Subcutaneous adipose tissue (tissue), 4 donors: Measurements from ENCODE around the gene OR7C1. TPM values are rescaled to one million over a fixed set of nuclear protein-coding genes. Genes with fewer than 3 reads are reported as not detected.

Source experiments
- total RNA-seq, 4 donors: library from RNA; depleted of rRNA; stranded (reverse); fragments of >200 nt; gene quantifications; one replicate each; pipeline ENCODE4 v1.1.0, GENCODE V29; 2016
- TF ChIP-seq, protein P1 (sequence below): fragments of 450-650 bp; IDR thresholded peaks from one replicate; pipeline ENCODE4 v1.5.1; 2016; ENCODE audit warnings: low read depth, mild to moderate bottlenecking, control low read depth, antibody characterized with exemption, moderate library complexity

Gene OR7C1
- total RNA-seq, 4 donors from 2014 or later = not detected

DNA sequence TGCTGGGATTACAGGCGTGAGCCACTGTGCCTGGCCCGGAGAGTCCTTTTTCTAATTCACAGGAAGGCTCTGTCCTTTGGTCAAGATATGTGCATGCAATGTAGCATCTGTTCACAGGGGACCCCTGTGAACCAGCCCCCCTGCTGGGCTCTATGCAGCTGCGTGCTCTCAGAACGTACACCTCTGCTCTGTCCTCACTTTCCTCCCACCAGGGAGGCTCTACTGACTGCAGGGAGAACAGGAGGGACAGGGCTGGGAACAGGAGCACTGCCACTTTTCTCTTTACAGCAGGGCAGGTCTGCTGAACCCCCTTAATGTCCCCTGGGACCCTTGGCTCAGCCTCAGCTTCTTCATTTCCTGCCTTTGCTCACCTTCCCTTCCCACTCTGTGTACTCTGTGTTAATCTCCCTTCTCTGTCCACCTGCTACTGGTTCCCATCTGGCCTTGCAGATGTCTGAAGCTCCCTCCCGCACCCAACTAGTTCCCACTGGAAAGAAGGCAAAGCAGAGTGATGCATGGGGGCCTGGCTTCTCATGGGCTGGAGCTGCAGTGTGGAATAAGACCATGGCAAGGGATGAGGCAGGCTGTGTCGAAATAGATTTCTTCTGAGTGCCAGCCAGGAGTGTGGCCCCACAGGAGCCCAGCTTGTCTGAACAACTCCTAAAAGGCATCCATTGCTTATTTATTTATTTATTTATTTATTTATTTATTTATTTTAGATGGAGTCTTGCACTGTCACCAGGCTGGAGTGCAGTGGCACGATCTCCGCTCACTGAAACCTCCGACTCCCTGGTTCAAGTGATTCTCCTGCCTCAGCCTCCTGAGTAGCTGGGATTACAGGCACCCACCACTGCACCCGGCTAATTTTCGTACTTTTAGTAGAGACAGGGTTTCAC, 63.8 kb downstream of the OR7C1 start:
- TF ChIP-seq, protein P1, sequence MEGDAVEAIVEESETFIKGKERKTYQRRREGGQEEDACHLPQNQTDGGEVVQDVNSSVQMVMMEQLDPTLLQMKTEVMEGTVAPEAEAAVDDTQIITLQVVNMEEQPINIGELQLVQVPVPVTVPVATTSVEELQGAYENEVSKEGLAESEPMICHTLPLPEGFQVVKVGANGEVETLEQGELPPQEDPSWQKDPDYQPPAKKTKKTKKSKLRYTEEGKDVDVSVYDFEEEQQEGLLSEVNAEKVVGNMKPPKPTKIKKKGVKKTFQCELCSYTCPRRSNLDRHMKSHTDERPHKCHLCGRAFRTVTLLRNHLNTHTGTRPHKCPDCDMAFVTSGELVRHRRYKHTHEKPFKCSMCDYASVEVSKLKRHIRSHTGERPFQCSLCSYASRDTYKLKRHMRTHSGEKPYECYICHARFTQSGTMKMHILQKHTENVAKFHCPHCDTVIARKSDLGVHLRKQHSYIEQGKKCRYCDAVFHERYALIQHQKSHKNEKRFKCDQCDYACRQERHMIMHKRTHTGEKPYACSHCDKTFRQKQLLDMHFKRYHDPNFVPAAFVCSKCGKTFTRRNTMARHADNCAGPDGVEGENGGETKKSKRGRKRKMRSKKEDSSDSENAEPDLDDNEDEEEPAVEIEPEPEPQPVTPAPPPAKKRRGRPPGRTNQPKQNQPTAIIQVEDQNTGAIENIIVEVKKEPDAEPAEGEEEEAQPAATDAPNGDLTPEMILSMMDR = no peak

DNA sequence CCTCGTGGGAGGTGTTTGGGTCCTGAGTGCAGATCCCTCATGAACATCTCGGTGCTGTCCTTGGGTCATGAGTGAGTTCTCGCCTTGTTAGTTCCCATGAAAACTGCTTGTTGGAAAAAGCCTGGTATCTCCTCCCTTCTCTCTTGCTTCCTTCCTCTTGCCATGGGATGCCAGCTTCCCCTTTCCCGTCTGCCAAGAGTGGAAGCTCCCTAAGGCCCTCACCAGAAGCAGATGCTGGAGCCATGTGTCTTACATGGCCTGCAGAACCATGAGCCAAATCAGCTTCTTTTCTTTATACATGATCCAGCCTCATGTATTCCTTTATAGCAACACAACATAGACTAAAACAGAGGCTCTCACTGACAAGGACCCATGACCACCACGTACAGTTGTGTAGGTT, 64.8 kb downstream of the OR7C1 start:
- TF ChIP-seq, protein P1 = no peak

DNA sequence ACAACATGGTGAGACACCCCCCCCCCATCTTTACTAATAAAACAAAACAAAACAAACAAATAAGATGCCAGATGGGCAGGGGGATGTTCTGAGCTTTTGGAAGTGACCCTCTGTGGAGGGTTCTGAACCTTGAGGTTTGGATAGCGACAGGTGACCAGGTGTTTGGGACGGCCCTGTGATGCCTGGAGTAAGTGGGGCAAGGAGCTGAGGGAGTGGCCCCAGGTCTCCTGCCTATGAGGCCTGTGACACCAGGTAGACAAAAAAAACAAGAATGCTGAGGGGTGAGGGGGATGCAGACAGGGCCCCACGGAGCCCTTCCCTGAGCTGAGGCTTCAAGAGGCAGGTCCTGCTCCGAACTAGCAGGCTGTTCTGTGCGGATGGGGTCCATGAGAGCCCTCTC, 65.8 kb downstream of the OR7C1 start:
- TF ChIP-seq, protein P1 = no peak

DNA sequence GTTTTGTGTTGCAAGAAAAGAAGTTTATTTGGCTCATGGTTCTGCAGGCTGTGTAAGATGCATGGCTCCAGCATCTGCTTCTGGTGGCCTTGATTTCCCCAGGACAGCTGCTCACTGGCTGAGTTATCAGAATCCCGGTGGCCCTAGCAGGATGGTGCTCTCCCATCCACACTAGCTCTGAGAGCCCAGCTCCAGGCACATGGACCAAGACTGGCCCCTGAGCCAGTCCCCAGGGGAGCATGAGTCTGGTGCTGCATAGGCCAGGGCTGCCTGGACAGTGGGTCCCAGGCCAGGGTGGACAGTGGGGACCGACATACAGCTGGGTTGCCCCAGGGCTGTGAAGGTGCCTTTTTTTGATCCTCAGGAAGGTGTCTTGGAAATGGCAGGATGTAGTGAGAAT, 67.0 kb downstream of the OR7C1 start:
- TF ChIP-seq, protein P1 = no peak

DNA sequence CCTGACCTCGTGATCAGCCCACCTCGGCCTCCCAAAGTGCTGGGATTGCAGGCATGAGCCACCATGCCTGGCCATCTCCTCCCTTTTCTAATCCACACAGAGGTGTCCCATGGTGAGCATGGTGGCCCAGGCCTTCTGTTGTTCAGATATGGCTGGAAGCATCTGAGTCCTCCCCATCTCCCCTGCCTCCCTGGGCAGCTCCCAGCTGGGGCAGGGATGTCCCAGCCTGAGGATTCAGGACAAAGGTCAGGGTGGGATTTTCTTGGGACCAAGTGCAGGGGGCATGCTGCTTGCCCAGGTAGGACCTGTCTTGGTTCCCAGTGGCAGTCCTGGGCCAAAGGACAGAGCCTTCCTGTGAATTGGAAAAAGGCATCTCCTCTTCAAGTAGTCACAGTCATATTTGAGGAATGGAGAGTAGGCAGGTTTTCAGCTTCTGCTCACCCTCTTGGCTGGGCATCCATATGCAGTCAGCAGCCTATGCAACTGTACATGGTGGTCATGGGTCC, 67.5 kb downstream of the OR7C1 start:
- TF ChIP-seq, protein P1 = no peak

DNA sequence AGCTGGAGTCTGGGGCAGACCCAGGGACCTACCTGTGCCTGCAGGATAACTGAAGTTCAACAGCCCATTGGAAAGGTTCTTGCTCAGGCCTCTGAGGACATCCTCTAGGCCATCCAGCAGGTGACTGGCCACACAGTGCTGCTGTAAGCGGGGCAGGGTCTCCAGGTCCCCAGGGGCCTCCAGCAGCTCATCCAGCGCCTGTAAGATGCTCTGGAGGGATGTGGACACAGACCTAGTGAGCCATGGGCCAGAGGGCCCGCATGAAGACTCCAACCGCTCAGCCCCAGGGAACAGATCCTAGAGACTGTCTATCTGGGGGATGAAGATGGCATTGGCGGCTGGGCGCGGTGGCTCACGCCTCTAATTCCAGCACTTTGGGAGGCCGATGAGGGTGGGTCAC, 70.6 kb downstream of the OR7C1 start:
- TF ChIP-seq, protein P1 = no peak

DNA sequence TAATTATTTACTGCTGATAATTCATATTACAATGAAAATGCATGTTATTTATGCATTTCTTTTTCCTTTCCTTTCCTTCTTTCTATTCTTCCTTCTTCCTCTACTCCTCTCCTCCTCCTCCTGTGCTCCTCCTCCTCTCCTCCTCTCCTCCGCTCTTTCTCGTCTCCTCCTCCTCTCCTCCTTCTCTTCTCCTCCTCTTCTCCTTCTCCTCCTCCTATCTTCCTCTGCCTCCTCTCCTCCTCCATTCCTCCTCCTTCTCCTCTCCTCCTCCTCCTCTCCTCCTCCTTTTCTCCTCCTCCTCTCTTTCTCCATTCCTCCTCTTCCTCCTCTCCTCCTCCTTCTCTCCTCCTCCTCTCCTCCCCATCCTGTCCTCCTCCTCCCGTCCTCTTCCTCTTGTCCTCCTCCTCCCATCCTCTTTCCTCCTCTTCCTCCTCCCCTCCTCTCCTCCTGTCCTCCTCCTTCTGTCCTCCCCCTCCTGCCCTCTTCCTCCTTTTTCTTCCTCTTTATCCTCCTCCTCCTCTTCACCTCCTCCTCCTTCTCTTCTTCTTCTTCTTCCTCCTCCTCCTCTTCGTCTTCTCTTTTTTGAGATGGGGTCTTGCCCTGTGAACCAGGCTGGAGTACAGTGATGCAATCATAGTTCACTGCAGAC, 71.4 kb downstream of the OR7C1 start:
- TF ChIP-seq, protein P1 = no peak
